ENCODE data around the gene YAF2. TPM values are rescaled to one million over a fixed set of nuclear protein-coding genes. Genes with fewer than 3 reads are reported as not detected.

YAF2 gene
- total RNA-seq, 1 donor from 2014 or later, result 29.6 TPM

- H3K4me3 Mint-ChIP-seq (ENCODE audit: unreplicated experiment), result no peak overlapping the region
- no peaks in the 10 kb centered on the region for H3K9me3 Mint-ChIP-seq (ENCODE audit: unreplicated experiment)
- no peak for TF ChIP-seq CTCF (IDR thresholded peaks at IDR 0.05)
- peaks cover 9% of the 10 kb centered on the region for H3K36me3 Mint-ChIP-seq (ENCODE audit: unreplicated experiment)
- H3K27ac Mint-ChIP-seq (ENCODE audit: unreplicated experiment), result no peak overlapping the region
- DNase-seq (ENCODE audit: extremely low spot score, unreplicated experiment), result no peak
- no peaks in the 10 kb centered on the region for H3K27me3 Mint-ChIP-seq (ENCODE audit: unreplicated experiment)
- peaks cover 13% of the 10 kb centered on the region for H3K4me1 Mint-ChIP-seq (ENCODE audit: unreplicated experiment)
These were observed 25.0 kb downstream of the YAF2 start for GRCh38 chr12:42213023-42213422.

DNA sequence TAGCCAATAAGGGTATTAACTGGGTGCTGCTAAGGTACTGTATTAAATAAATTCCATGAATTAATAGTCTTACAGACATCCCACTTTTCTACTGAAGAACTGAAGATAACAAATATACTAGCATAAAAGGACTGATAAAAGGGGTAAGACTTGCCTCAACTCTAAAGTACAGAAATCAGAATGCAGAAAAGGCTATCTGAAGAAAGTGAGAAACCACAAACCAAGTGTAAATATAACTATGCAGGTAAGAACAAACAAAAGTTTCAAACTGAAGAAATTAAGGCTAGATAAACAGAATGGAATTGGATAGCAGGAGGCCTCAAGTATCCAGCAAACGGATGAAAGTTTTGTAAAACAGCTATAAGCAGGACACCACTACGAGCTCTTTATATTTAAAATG is 29.5 kb downstream of the YAF2 start:
- Mint-ChIP-seq H3K4me1 (ENCODE audit: unreplicated experiment) (peaks cover 5% of the 10 kb centered on the region), H3K4me3 (ENCODE audit: unreplicated experiment) (no peak overlapping the region), H3K27me3 (ENCODE audit: unreplicated experiment) (no peaks in the 10 kb centered on the region), H3K9me3 (ENCODE audit: unreplicated experiment) (no peaks in the 10 kb centered on the region), H3K36me3 (ENCODE audit: unreplicated experiment) (peaks cover 15% of the 10 kb centered on the region), H3K27ac (ENCODE audit: unreplicated experiment) (no peak overlapping the region)
- TF ChIP-seq CTCF (IDR thresholded peaks at IDR 0.05), result no peak
- DNase-seq (ENCODE audit: extremely low spot score, unreplicated experiment), result no peak

DNA sequence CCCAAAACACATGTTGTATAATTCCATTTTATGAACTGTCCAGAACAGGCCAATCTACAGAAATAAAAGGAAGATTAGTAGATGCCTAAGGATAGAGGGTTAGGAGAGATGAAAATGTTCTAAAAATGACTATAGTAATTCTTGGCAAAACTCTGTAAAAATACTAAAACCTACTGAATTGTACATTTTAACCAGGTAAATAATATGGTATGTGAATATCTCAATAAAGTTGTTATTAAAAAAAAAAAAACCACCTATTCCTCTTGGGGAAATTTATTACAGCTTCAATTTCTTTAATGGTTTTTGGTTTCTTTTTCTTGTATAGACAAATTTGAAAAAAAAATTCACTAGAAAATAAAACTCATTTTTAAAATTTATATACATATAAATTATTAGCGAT is 33.2 kb downstream of the YAF2 start:
- H3K9me3 Mint-ChIP-seq (ENCODE audit: unreplicated experiment), result no peaks in the 10 kb centered on the region
- no peak for DNase-seq (ENCODE audit: extremely low spot score, unreplicated experiment)
- H3K4me3 Mint-ChIP-seq (ENCODE audit: unreplicated experiment), result no peak overlapping the region
- no peak for TF ChIP-seq CTCF (IDR thresholded peaks at IDR 0.05)
- H3K4me1 Mint-ChIP-seq (ENCODE audit: unreplicated experiment), result peaks cover 6% of the 10 kb centered on the region
- peaks cover 21% of the 10 kb centered on the region for H3K36me3 Mint-ChIP-seq (ENCODE audit: unreplicated experiment)
- no peak overlapping the region for H3K27ac Mint-ChIP-seq (ENCODE audit: unreplicated experiment)
- no peaks in the 10 kb centered on the region for H3K27me3 Mint-ChIP-seq (ENCODE audit: unreplicated experiment)

DNA sequence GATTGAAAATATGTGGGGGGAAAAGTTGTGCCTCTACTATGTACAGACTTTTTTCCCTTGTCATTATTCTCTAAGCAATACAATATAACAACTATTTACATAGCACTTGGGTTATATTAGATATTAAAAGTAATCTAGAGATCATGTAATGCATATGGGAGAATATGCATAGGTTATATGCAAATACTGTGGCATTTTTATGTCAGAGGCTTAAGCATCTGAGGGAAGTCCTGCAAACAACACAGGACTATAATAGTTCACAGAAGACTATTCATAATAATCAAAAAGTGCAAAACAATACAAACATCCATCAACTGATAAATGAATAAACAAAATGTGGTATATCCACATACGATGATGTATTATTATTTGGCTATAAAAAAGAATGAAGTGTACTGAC is 33.7 kb downstream of the YAF2 start:
- Mint-ChIP-seq H3K27ac (ENCODE audit: unreplicated experiment) (no peak overlapping the region), H3K4me1 (ENCODE audit: unreplicated experiment) (peaks cover 6% of the 10 kb centered on the region)

DNA sequence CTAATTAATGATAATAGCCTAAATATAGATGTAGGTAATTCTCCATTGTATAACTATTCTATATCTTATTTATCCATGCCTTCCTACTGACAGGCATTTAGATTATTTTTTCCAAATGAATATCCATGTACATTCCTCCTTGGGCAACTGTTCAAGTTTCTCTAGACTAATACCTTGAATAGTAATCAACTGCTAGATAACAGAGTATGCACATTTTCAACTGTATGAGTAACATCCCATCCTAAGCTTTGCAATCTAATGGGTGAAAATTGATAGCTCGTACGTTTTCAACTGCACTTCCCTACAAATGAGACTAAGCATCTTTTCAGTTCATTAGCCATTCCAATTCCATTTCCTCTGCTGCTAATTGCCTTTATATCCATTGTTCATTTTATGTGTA is 37.0 kb downstream of the YAF2 start:
- H3K36me3 Mint-ChIP-seq (ENCODE audit: unreplicated experiment), result peaks cover 16% of the 10 kb centered on the region
- peaks cover 6% of the 10 kb centered on the region for H3K4me1 Mint-ChIP-seq (ENCODE audit: unreplicated experiment)
- H3K4me3 Mint-ChIP-seq (ENCODE audit: unreplicated experiment), result no peak overlapping the region
- H3K27ac Mint-ChIP-seq (ENCODE audit: unreplicated experiment), result no peak overlapping the region
- no peaks in the 10 kb centered on the region for H3K27me3 Mint-ChIP-seq (ENCODE audit: unreplicated experiment)
- no peak for TF ChIP-seq CTCF (IDR thresholded peaks at IDR 0.05)
- DNase-seq (ENCODE audit: extremely low spot score, unreplicated experiment), result no peak
- no peaks in the 10 kb centered on the region for H3K9me3 Mint-ChIP-seq (ENCODE audit: unreplicated experiment)

More for the DNA sequence above, 33.7 kb downstream of the YAF2 start:
- no peak for TF ChIP-seq CTCF (IDR thresholded peaks at IDR 0.05)
- DNase-seq (ENCODE audit: extremely low spot score, unreplicated experiment), result no peak
- Mint-ChIP-seq H3K36me3 (ENCODE audit: unreplicated experiment) (peaks cover 21% of the 10 kb centered on the region), H3K27me3 (ENCODE audit: unreplicated experiment) (no peaks in the 10 kb centered on the region), H3K9me3 (ENCODE audit: unreplicated experiment) (no peaks in the 10 kb centered on the region), H3K4me3 (ENCODE audit: unreplicated experiment) (no peak overlapping the region)

All from osteocyte (in vitro differentiated cells).